ENCODE results near the gene HHIPL1. TPM values are rescaled to one million over a fixed set of nuclear protein-coding genes. Genes with fewer than 3 reads are reported as not detected.

Gene HHIPL1
- total RNA-seq, 2 donors from 2014 or later = 3.0 to 3.4 TPM

DNA sequence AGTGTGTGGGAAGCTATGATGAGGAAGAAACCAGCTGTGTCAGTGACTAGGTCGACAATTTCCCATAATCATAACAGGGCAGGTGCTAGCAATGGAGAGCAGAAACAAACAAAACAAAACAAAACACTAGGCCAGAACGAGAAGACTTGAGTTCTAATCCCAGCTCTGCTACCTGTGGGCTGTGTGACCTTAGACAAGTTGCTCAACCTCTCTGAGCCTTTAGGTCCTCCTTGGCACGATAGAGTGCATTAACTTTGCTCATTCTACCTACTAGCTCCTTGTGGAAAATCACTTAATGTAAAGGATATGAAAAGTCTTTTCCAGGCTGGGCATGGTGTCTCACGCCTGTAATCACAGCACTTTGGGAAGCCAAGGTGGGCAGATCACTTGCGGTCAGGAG is 11.2 kb downstream of the HHIPL1 start:
- Histone ChIP-seq H3K9ac (ENCODE audit: extremely low read depth, low read length, poor library complexity, severe bottlenecking) (no peak overlapping the region), H3K27ac (ENCODE audit: low read depth, low read length) (no peak overlapping the region), H3K27me3 (ENCODE audit: control insufficient read depth, insufficient read depth, low read length, poor library complexity, severe bottlenecking) (peaks cover 21% of the 10 kb centered on the region), H3K4me3 (ENCODE audit: low read length) (no peak overlapping the region), H3K36me3 (ENCODE audit: control insufficient read depth, insufficient read depth, low read length) (no peaks in the 10 kb centered on the region), H3K9me3 (ENCODE audit: control insufficient read depth, low read length) (no peaks in the 10 kb centered on the region), H3K4me1 (ENCODE audit: control insufficient read depth, insufficient read depth, low read length) (peaks cover 8% of the 10 kb centered on the region)
- TF ChIP-seq, protein P1, sequence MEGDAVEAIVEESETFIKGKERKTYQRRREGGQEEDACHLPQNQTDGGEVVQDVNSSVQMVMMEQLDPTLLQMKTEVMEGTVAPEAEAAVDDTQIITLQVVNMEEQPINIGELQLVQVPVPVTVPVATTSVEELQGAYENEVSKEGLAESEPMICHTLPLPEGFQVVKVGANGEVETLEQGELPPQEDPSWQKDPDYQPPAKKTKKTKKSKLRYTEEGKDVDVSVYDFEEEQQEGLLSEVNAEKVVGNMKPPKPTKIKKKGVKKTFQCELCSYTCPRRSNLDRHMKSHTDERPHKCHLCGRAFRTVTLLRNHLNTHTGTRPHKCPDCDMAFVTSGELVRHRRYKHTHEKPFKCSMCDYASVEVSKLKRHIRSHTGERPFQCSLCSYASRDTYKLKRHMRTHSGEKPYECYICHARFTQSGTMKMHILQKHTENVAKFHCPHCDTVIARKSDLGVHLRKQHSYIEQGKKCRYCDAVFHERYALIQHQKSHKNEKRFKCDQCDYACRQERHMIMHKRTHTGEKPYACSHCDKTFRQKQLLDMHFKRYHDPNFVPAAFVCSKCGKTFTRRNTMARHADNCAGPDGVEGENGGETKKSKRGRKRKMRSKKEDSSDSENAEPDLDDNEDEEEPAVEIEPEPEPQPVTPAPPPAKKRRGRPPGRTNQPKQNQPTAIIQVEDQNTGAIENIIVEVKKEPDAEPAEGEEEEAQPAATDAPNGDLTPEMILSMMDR (conservative IDR thresholded peaks at IDR 0.05) = no peak
- Mint-ChIP-seq H3K36me3 (ENCODE audit: low read depth) (no peaks in the 10 kb centered on the region), H3K27me3 (ENCODE audit: insufficient read depth) (peaks cover 39% of the 10 kb centered on the region), H3K9me3 (no peaks in the 10 kb centered on the region), H3K4me3 (no peak overlapping the region), H3K4me1 (peaks cover 13% of the 10 kb centered on the region), H3K27ac (no peak overlapping the region)
- WGBS, 2 experiments (ENCODE audit: insufficient coverage in 1 of 2, insufficient read length in 1 of 2) = 82 to 89% methylated on average over 3 to 5 of the region's 5 CpGs
- no peak for DNase-seq

DNA sequence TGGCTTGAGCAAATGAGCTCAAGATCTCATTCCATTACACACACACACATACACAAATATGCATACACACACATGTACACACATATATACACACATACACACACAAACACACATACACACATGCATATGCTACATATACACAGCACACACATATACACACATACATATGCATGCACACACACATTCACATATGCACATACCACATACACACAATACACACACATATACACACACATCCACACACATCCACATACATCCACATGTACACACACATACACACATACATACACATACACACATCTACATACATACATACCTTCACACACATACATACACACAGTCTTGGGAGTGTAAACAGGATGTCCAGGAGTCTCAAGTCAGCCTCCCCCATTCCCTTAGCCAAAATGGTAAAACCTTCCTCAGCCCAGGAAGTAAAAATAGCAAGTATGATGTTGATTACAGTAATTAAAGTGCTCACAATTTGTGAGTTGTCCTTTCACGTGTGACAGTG is 12.8 kb downstream of the HHIPL1 start:
- WGBS, 2 experiments (ENCODE audit: insufficient coverage in 1 of 2, insufficient read length in 1 of 2) = 73 to 100% methylated on average over 1 of the region's 1 CpG
- H3K27ac ChIP-seq (ENCODE audit: low read depth, low read length) = no peak overlapping the region

DNA sequence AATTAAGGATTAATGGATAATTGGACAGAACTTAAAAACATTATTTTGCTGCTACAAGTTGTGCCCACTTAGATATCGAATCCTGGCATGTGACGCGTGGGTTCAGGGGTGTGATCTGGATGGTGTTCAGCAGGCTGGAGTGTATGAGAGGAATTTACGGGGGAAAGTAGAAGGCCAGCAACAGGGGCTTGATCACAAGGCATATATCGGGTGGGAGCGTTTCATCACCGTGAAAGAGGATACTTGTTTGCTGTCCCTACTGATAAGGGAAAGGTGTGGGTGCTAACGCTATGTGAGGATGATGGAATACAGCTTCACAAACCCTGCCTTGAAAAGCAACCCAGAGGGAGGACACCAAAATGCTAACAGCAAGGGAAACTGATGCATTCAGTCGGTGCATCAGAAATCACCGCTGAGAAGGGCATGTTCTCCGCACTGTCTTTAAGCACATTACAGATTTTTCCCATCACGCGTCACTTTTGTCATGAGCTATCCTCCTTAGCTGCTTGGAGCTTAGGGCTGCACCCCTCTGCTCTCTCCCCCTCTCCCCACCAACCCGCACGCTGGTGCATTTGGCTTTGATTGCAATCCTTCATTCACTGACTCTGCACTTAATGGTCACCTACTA is 13.4 kb downstream of the HHIPL1 start:
- peaks cover 21% of the 10 kb centered on the region for H3K27me3 ChIP-seq (ENCODE audit: control insufficient read depth, insufficient read depth, low read length, poor library complexity, severe bottlenecking)
- Mint-ChIP-seq H3K4me1 (peaks cover 13% of the 10 kb centered on the region), H3K27me3 (ENCODE audit: insufficient read depth) (peaks cover 43% of the 10 kb centered on the region), H3K9me3 (no peaks in the 10 kb centered on the region), H3K27ac (no peak overlapping the region), H3K36me3 (ENCODE audit: low read depth) (no peaks in the 10 kb centered on the region), H3K4me3 (no peak overlapping the region)
- no peaks in the 10 kb centered on the region for H3K9me3 ChIP-seq (ENCODE audit: control insufficient read depth, low read length)
- H3K9ac ChIP-seq (ENCODE audit: extremely low read depth, low read length, poor library complexity, severe bottlenecking) = no peak overlapping the region
- 77 to 84% methylated on average over 14 to 15 of the region's 15 CpGs for WGBS, 2 experiments (ENCODE audit: insufficient coverage in 1 of 2, insufficient read length in 1 of 2)
- H3K4me1 ChIP-seq (ENCODE audit: control insufficient read depth, insufficient read depth, low read length) = peaks cover 8% of the 10 kb centered on the region
- no peak overlapping the region for H3K27ac ChIP-seq (ENCODE audit: low read depth, low read length)
- DNase-seq = no peak
- no peak overlapping the region for H3K4me3 ChIP-seq (ENCODE audit: low read length)
- TF ChIP-seq, protein P1 (conservative IDR thresholded peaks at IDR 0.05) = no peak
- no peaks in the 10 kb centered on the region for H3K36me3 ChIP-seq (ENCODE audit: control insufficient read depth, insufficient read depth, low read length)

More for the DNA sequence above, 12.8 kb downstream of the HHIPL1 start:
- H3K4me1 Mint-ChIP-seq = peaks cover 13% of the 10 kb centered on the region
- TF ChIP-seq, protein P1 (conservative IDR thresholded peaks at IDR 0.05) = no peak
- no peaks in the 10 kb centered on the region for H3K9me3 ChIP-seq (ENCODE audit: control insufficient read depth, low read length)
- peaks cover 8% of the 10 kb centered on the region for H3K4me1 ChIP-seq (ENCODE audit: control insufficient read depth, insufficient read depth, low read length)
- H3K9me3 Mint-ChIP-seq = no peaks in the 10 kb centered on the region
- peaks cover 21% of the 10 kb centered on the region for H3K27me3 ChIP-seq (ENCODE audit: control insufficient read depth, insufficient read depth, low read length, poor library complexity, severe bottlenecking)
- H3K36me3 ChIP-seq (ENCODE audit: control insufficient read depth, insufficient read depth, low read length) = no peaks in the 10 kb centered on the region
- DNase-seq = no peak
- peaks cover 43% of the 10 kb centered on the region for H3K27me3 Mint-ChIP-seq (ENCODE audit: insufficient read depth)
- no peak overlapping the region for H3K4me3 ChIP-seq (ENCODE audit: low read length)
- H3K36me3 Mint-ChIP-seq (ENCODE audit: low read depth) = no peaks in the 10 kb centered on the region
- H3K9ac ChIP-seq (ENCODE audit: extremely low read depth, low read length, poor library complexity, severe bottlenecking) = no peak overlapping the region
- H3K27ac Mint-ChIP-seq = no peak overlapping the region
- H3K4me3 Mint-ChIP-seq = no peak overlapping the region
